Measurements from ENCODE around the gene PIK3C2B. TPM values are rescaled to one million over a fixed set of nuclear protein-coding genes. Genes with fewer than 3 reads are reported as not detected.

The PIK3C2B gene
- total and polyA plus RNA-seq, 2 donors (not counting 3 experiments of a cell fraction or from before 2014, with no cell fraction given): 33.7 to 49.0 TPM

- Histone ChIP-seq H3K4me2 (ENCODE audit: insufficient read depth, low read length) (no peak overlapping the region), H3K27ac (ENCODE audit: insufficient read depth, low read depth, low read length) (no peak overlapping the region), H3K27me3 (ENCODE audit: control insufficient read depth in 2 of 2, insufficient read depth in 2 of 2, low read length in 2 of 2) (no peaks in the 10 kb centered on the region), H3K9me1 (replicated peaks; ENCODE audit: control insufficient read depth, extremely low read depth, insufficient read depth, low read length) (no peaks in the 10 kb centered on the region), H3K4me3 (replicated peaks in 1 of 3; ENCODE audit: insufficient read depth in 1 of 3, low read depth in 1 of 3, low read length in 3 of 3) (no peak overlapping the region), H2AFZ (ENCODE audit: low read depth, low read length) (no peak overlapping the region), H3K9me3 (replicated peaks; ENCODE audit: control insufficient read depth, insufficient read depth, low read length) (no peaks in the 10 kb centered on the region), H3K9ac (replicated peaks; ENCODE audit: extremely low read depth, insufficient read depth, low read length) (no peak overlapping the region), H4K20me1 (replicated peaks; ENCODE audit: control insufficient read depth, extremely low read depth, insufficient read depth, low read length) (no peaks in the 10 kb centered on the region), H3K4me1 (ENCODE audit: control insufficient read depth, extremely low read depth, insufficient read depth, low read length) (peaks cover 43% of the 10 kb centered on the region), H3K36me3 (ENCODE audit: control insufficient read depth in 2 of 2, extremely low read depth in 1 of 2, insufficient read depth in 2 of 2, low read length in 2 of 2) (peaks cover 0 to 17% of the 10 kb centered on the region in 2 experiments), H3K79me2 (ENCODE audit: control insufficient read depth, insufficient read depth, low read length) (no peaks in the 10 kb centered on the region)
- CTCF ChIA-PET: interaction anchor here (2.6 to 9.2 kb wide), 3 partner anchors 11 to 25 kb away, joined by 19 to 94 read pairs (median 29); partner anchors contain the start of gene PIK3C2B
- intact Hi-C loops (cut with micrococcal nuclease) (no loop called here), dilution Hi-C loops (cut with MboI; ENCODE audit: extremely low pct_ligation_motif_present, low sequenced_read_pairs) (no loop called here)
- no peak for FAIRE-seq
- POLR2A ChIA-PET: no interaction called here
- no TSS peak for BruUV-seq (replicated peaks)
- TF ChIP-seq EZH2 (IDR thresholded peaks at IDR 0.05; ENCODE audit: borderline replicate concordance, low read depth, low read length, severe bottlenecking): no peak
- no peak for DNase-seq (ENCODE audit: low read depth, low spot score)
Measured at GRCh38 chr1:204468206-204468605, 26.4 kb downstream of the PIK3C2B start.

- Histone ChIP-seq H3K4me1 (ENCODE audit: control insufficient read depth, extremely low read depth, insufficient read depth, low read length) (peaks cover 58% of the 10 kb centered on the region), H3K4me2 (ENCODE audit: insufficient read depth, low read length) (no peak overlapping the region), H3K9me3 (replicated peaks; ENCODE audit: control insufficient read depth, insufficient read depth, low read length) (no peaks in the 10 kb centered on the region), H3K9ac (replicated peaks; ENCODE audit: extremely low read depth, insufficient read depth, low read length) (no peak overlapping the region), H3K27ac (ENCODE audit: insufficient read depth, low read depth, low read length) (peak overlapping the region; percentile 12), H3K27me3 (ENCODE audit: control insufficient read depth in 2 of 2, insufficient read depth in 2 of 2, low read length in 2 of 2) (no peaks in the 10 kb centered on the region), H3K36me3 (ENCODE audit: control insufficient read depth in 2 of 2, extremely low read depth in 1 of 2, insufficient read depth in 2 of 2, low read length in 2 of 2) (peaks cover 0 to 17% of the 10 kb centered on the region in 2 experiments), H3K9me1 (replicated peaks; ENCODE audit: control insufficient read depth, extremely low read depth, insufficient read depth, low read length) (no peaks in the 10 kb centered on the region), H4K20me1 (replicated peaks; ENCODE audit: control insufficient read depth, extremely low read depth, insufficient read depth, low read length) (no peaks in the 10 kb centered on the region), H3K4me3 (replicated peaks in 1 of 3; ENCODE audit: insufficient read depth in 1 of 3, low read depth in 1 of 3, low read length in 3 of 3) (no peak overlapping the region), H2AFZ (ENCODE audit: low read depth, low read length) (no peak overlapping the region), H3K79me2 (ENCODE audit: control insufficient read depth, insufficient read depth, low read length) (no peaks in the 10 kb centered on the region)
- no peak for TF ChIP-seq POLR2AphosphoS5 (IDR thresholded peaks at IDR 0.05; ENCODE audit: insufficient read depth, low read depth, low read length)
- TF ChIP-seq MYC (IDR thresholded peaks at IDR 0.05; ENCODE audit: low read depth, low read length): no peak
- no peak for TF ChIP-seq JUN (IDR thresholded peaks at IDR 0.05; ENCODE audit: borderline replicate concordance, insufficient read depth, insufficient read length, low read depth)
- TF ChIP-seq EZH2 (IDR thresholded peaks at IDR 0.05; ENCODE audit: borderline replicate concordance, low read depth, low read length, severe bottlenecking): no peak
- TF ChIP-seq FOS (IDR thresholded peaks at IDR 0.05; ENCODE audit: borderline replicate concordance, insufficient read depth, low read length): no peak
- no peak for TF ChIP-seq GATA2 (IDR thresholded peaks at IDR 0.05; ENCODE audit: insufficient read depth, insufficient read length, low read depth, low read length)
- no peak for TF ChIP-seq CTCF (IDR thresholded peaks at IDR 0.05; ENCODE audit: extremely low read depth in 1 of 2, insufficient read depth in 1 of 2, low read depth in 1 of 2, low read length in 2 of 2)
- no peak for TF ChIP-seq POLR2A (IDR thresholded peaks at IDR 0.05; ENCODE audit: low read depth, low read length)
- TF ChIP-seq MAX (IDR thresholded peaks at IDR 0.05; ENCODE audit: insufficient read depth, insufficient read length): no peak
- ChIA-PET CTCF (interaction anchor here (0.9 to 9.2 kb wide), 13 partner anchors 9 to 68 kb away, joined by 3 to 94 read pairs (median 6); partner anchors contain the start of gene PIK3C2B), POLR2A (interaction anchor here (0.8 kb wide), 1 partner anchor 14 kb away, joined by 5 read pairs; no protein-coding TSS in a partner anchor)
- dilution Hi-C loops (cut with MboI; ENCODE audit: extremely low pct_ligation_motif_present, low sequenced_read_pairs) (no loop called here), intact Hi-C loops (cut with micrococcal nuclease) (no loop called here)
- no TSS peak for BruUV-seq (replicated peaks)
- FAIRE-seq: no peak
- DNase-seq (ENCODE audit: low read depth, low spot score): peak; percentile 34
Measured at GRCh38 chr1:204466416-204467405, 27.9 kb downstream of the PIK3C2B start.

Measured in endothelial cell of umbilical vein (primary cell).